ENCODE data around the gene ARF6. TPM values are rescaled to one million over a fixed set of nuclear protein-coding genes. Genes with fewer than 3 reads are reported as not detected.

Gene ARF6
- polyA plus RNA-seq, 1 donor from 2014 or later: 24.1 TPM

- H2AFZ ChIP-seq (ENCODE audit: low read depth, low read length): no peak overlapping the region
- no peaks in the 10 kb centered on the region for H4K20me1 ChIP-seq (ENCODE audit: insufficient read depth)
- no peak overlapping the region for H3K4me3 ChIP-seq (ENCODE audit: low read length)
- no peaks in the 10 kb centered on the region for H3K9me2 ChIP-seq (ENCODE audit: insufficient read depth, low read length)
- H3F3A ChIP-seq (ENCODE audit: insufficient read depth, low read length, poor library complexity, severe bottlenecking): peaks cover 5% of the 10 kb centered on the region
- no peak for TF ChIP-seq RAD21 (conservative IDR thresholded peaks at IDR 0.05)
- TF ChIP-seq CTCF (IDR thresholded peaks at IDR 0.05; ENCODE audit: poor library complexity, severe bottlenecking): no peak
- TF ChIP-seq POLR2AphosphoS5 (IDR thresholded peaks at IDR 0.05): no peak
- no peak for TF ChIP-seq TAF1 (IDR thresholded peaks at IDR 0.05; ENCODE audit: low read depth)
- no peak for TF ChIP-seq REST (IDR thresholded peaks at IDR 0.05; ENCODE audit: borderline replicate concordance)
- no peak for TF ChIP-seq EP300 (conservative IDR thresholded peaks at IDR 0.05; ENCODE audit: poor library complexity, severe bottlenecking)
- no peak for TF ChIP-seq SMC3 (conservative IDR thresholded peaks at IDR 0.05; ENCODE audit: poor library complexity)
- H3K9me3 ChIP-seq (ENCODE audit: low read length): no peaks in the 10 kb centered on the region
- H3K9ac ChIP-seq (ENCODE audit: low read length): no peak overlapping the region
- H3K4me2 ChIP-seq (ENCODE audit: low read length): no peak overlapping the region
- no peaks in the 10 kb centered on the region for H3K27me3 ChIP-seq (ENCODE audit: insufficient read depth, low read depth, low read length)
- no peaks in the 10 kb centered on the region for H3K36me3 ChIP-seq (ENCODE audit: insufficient read depth, low read length)
- H3K79me2 ChIP-seq (replicated peaks; ENCODE audit: insufficient read depth, low read length): peaks cover under 1% of the 10 kb centered on the region
- no peak overlapping the region for H3K27ac ChIP-seq (ENCODE audit: low read length)
Observed at GRCh38 chr14:49857427-49858003, 35.4 kb upstream of the ARF6 start.

GRCh38 chr14:49858383-49858782 is 34.5 kb upstream of the ARF6 start:
- no peak overlapping the region for H3K9ac ChIP-seq (ENCODE audit: low read length)
- TF ChIP-seq EP300 (conservative IDR thresholded peaks at IDR 0.05; ENCODE audit: poor library complexity, severe bottlenecking) (no peak), SMC3 (conservative IDR thresholded peaks at IDR 0.05; ENCODE audit: poor library complexity) (no peak), POLR2AphosphoS5 (IDR thresholded peaks at IDR 0.05) (no peak), CTCF (IDR thresholded peaks at IDR 0.05; ENCODE audit: poor library complexity, severe bottlenecking) (no peak), MXI1 (conservative IDR thresholded peaks at IDR 0.05; ENCODE audit: poor library complexity, severe bottlenecking) (no peak), RAD21 (conservative IDR thresholded peaks at IDR 0.05) (no peak), REST (IDR thresholded peaks at IDR 0.05; ENCODE audit: borderline replicate concordance) (no peak), TAF1 (IDR thresholded peaks at IDR 0.05; ENCODE audit: low read depth) (no peak), EZH2 (IDR thresholded peaks at IDR 0.05; ENCODE audit: borderline replicate concordance, insufficient read depth, low read length, poor library complexity, severe bottlenecking) (no peak)

More at GRCh38 chr14:49858383-49858782, 34.5 kb upstream of the ARF6 start:
- H4K20me1 ChIP-seq (ENCODE audit: insufficient read depth): no peaks in the 10 kb centered on the region
- peaks cover 10% of the 10 kb centered on the region for H3F3A ChIP-seq (ENCODE audit: insufficient read depth, low read length, poor library complexity, severe bottlenecking)
- H3K27ac ChIP-seq (ENCODE audit: low read length): no peak overlapping the region
- H3K9me2 ChIP-seq (ENCODE audit: insufficient read depth, low read length): no peaks in the 10 kb centered on the region
- no peak overlapping the region for H2AFZ ChIP-seq (ENCODE audit: low read depth, low read length)
- H3K9me3 ChIP-seq (ENCODE audit: low read length): no peaks in the 10 kb centered on the region
- no peak overlapping the region for H3K4me3 ChIP-seq (ENCODE audit: low read length)
- no peaks in the 10 kb centered on the region for H3K36me3 ChIP-seq (ENCODE audit: insufficient read depth, low read length)
- H3K4me2 ChIP-seq (ENCODE audit: low read length): no peak overlapping the region
- H3K79me2 ChIP-seq (replicated peaks; ENCODE audit: insufficient read depth, low read length): no peaks in the 10 kb centered on the region
- no peaks in the 10 kb centered on the region for H3K27me3 ChIP-seq (ENCODE audit: insufficient read depth, low read depth, low read length)
